Chondrocyte (in vitro differentiated cells): ENCODE data around the gene BCL2. TPM values are rescaled to one million over a fixed set of nuclear protein-coding genes. Genes with fewer than 3 reads are reported as not detected.

Experiments
- DNase-seq: peaks from one replicate; pipeline ENCODE4 v3.0.0; 2021; ENCODE audit warnings: mixed read lengths, low spot score
- H3K27ac Mint-ChIP-seq: one replicate; pipeline ENCODE4 v1.8.0; 2021; ENCODE audit warnings: mild to moderate bottlenecking, moderate library complexity, mixed read lengths; ENCODE audit not compliant: unreplicated experiment
- H3K27me3 Mint-ChIP-seq: 2 replicates; pipeline ENCODE4 v1.8.0; 2021; ENCODE audit warnings: low read depth, mixed read lengths
- H3K36me3 Mint-ChIP-seq: 2 replicates; pipeline ENCODE4 v1.8.0; 2021; ENCODE audit warnings: low read depth, mixed read lengths
- H3K4me1 Mint-ChIP-seq: 2 replicates; pipeline ENCODE4 v1.8.0; 2021; ENCODE audit warnings: low read depth, mild to moderate bottlenecking, mixed read lengths
- H3K4me3 Mint-ChIP-seq: one replicate; pipeline ENCODE4 v1.8.0; 2021; ENCODE audit warnings: mild to moderate bottlenecking, moderate library complexity, mixed read lengths; ENCODE audit not compliant: unreplicated experiment
- H3K9me3 Mint-ChIP-seq: 2 replicates; pipeline ENCODE4 v1.8.0; 2021; ENCODE audit warnings: low read depth, mixed read lengths
- CTCF ChIP-seq: fragments of 200-600 bp; sonication (generic); IDR thresholded peaks from 2 replicates; pipeline ENCODE4 v1.5.0; 2021; ENCODE audit warnings: antibody characterized with exemption, mild to moderate bottlenecking, moderate library complexity
- total RNA-seq: library from RNA; stranded (reverse); gene quantifications from 3 replicates; pipeline ENCODE4 v1.2.1, GENCODE V29; 2021

The BCL2 gene
- total RNA-seq, 1 donor from 2014 or later, result 8.6 TPM

DNA sequence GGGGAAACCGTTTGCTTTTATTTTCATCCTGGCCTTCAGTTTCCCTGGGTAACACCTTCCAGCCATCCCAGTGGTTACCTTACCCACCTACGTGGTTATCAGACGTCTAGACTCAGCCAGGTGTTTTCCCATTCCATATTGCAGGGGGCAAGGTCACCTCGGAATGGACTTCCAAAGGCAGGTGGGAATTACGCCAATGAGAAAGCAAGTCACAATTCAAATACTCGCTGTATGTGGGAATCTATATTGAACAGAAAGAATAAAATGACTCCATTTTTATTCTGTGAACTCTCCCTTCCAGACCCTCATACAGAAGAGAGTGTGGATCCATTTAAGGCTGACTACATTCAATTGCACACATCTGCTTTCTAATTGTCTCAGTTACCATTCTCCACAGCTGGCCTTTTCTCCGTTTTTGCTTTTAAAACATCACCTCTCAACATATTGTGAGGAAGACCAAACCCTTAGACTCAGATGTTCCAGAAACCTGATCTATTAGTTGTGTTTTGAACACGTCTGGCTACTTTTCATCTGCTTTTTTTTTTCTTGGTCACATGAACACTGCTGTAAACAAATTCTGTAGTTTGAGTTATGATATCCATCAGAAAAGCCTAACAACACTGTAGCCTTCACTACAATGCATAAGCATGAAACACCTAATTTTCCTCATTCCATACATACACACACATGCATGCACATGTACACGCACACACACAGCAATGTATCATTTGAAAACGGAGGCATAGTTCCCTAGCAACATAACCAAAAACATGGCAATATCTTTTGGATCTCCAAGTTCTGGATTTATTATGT, 59.8 kb downstream of the BCL2 start:
- DNase-seq, result no peak
- no peak overlapping the region for H3K27ac Mint-ChIP-seq
- H3K27me3 Mint-ChIP-seq, result no peaks in the 10 kb centered on the region
- peaks cover 4% of the 10 kb centered on the region for H3K9me3 Mint-ChIP-seq
- TF ChIP-seq CTCF, result no peak
- no peaks in the 10 kb centered on the region for H3K36me3 Mint-ChIP-seq
- no peak overlapping the region for H3K4me3 Mint-ChIP-seq
- peaks cover 12% of the 10 kb centered on the region for H3K4me1 Mint-ChIP-seq

- no peaks in the 10 kb centered on the region for H3K27me3 Mint-ChIP-seq
- H3K9me3 Mint-ChIP-seq, result peaks cover 4% of the 10 kb centered on the region
- no peaks in the 10 kb centered on the region for H3K36me3 Mint-ChIP-seq
- no peak overlapping the region for H3K27ac Mint-ChIP-seq
- no peak for DNase-seq
- no peak overlapping the region for H3K4me3 Mint-ChIP-seq
- no peak for TF ChIP-seq CTCF
- peaks cover 16% of the 10 kb centered on the region for H3K4me1 Mint-ChIP-seq
These were observed 60.6 kb downstream of the BCL2 start for GRCh38 chr18:63258749-63259566.

- Mint-ChIP-seq H3K36me3 (no peaks in the 10 kb centered on the region), H3K4me1 (peaks cover 23% of the 10 kb centered on the region), H3K4me3 (no peak overlapping the region), H3K27me3 (no peaks in the 10 kb centered on the region), H3K9me3 (peaks cover 4% of the 10 kb centered on the region), H3K27ac (no peak overlapping the region)
- TF ChIP-seq CTCF, result no peak
- DNase-seq, result no peak
These were observed 62.1 kb downstream of the BCL2 start for GRCh38 chr18:63257453-63257852.

DNA sequence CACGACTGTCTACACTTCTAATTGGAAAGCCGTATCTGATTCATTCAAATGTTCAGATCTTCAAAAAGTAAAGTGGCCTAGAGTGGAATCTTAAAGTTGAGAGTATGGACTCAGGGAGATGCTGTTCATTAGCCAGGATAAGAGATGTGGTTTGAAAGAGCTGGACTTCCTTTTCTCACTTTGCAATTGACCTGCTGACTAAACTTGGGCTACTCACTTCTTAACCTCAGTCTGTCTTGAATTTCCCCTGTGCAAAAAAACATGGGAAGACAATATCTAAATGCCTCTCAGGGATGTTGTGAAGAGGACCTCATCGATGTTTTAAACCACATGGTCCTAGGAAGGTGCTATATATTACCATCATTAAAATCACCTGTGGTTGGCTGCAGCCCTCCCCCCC, 64.1 kb downstream of the BCL2 start:
- Mint-ChIP-seq H3K9me3 (no peaks in the 10 kb centered on the region), H3K36me3 (no peaks in the 10 kb centered on the region), H3K27me3 (no peaks in the 10 kb centered on the region), H3K4me3 (no peak overlapping the region), H3K27ac (no peak overlapping the region), H3K4me1 (peaks cover 19% of the 10 kb centered on the region)
- no peak for TF ChIP-seq CTCF
- no peak for DNase-seq

GRCh38 chr18:63254716-63255399, 64.7 kb downstream of the BCL2 start:
- TF ChIP-seq CTCF, result no peak
- H3K9me3 Mint-ChIP-seq, result no peaks in the 10 kb centered on the region
- no peak overlapping the region for H3K27ac Mint-ChIP-seq
- no peak overlapping the region for H3K4me3 Mint-ChIP-seq
- H3K4me1 Mint-ChIP-seq, result peaks cover 21% of the 10 kb centered on the region
- H3K36me3 Mint-ChIP-seq, result no peaks in the 10 kb centered on the region
- no peaks in the 10 kb centered on the region for H3K27me3 Mint-ChIP-seq
- DNase-seq, result no peak
